K562 (cell line): Measurements from ENCODE around the gene POLD4. TPM values are rescaled to one million over a fixed set of nuclear protein-coding genes. Genes with fewer than 3 reads are reported as not detected.

Experiments
- CBX5 ChIP-seq: IDR thresholded peaks from 2 replicates; pipeline ENCODE4 v1.6.1; 2014; ENCODE audit warnings: low read depth, borderline replicate concordance
- CHD7 ChIP-seq: fragments of 200-600 bp; sonication (generic); IDR thresholded peaks from one replicate; pipeline ENCODE4 v1.6.1; 2012; ENCODE audit warnings: mild to moderate bottlenecking, low read depth, low read length, inconsistent platforms
- GABPA ChIP-seq: fragments of 200-800 bp; sonication (Bioruptor generic); conservative IDR thresholded peaks from 2 replicates; pipeline ENCODE4 v1.6.1; 2016; ENCODE audit warnings: low read depth, missing genetic modification characterization, missing compliant biosample characterization
- JUN ChIP-seq, 2 experiments: sonication (generic) in 1 of 2; formaldehyde crosslinking in 1 of 2; IDR thresholded peaks; 2 replicates each; pipeline versions ENCODE4 v1.6.1 to v1.8.0; 2012 to 2022; ENCODE audit warnings: borderline replicate concordance in 2 of 2, mild to moderate bottlenecking in 2 of 2, improper control_type of control experiment in 1 of 2, low read depth in 1 of 2, low read length in 1 of 2, missing genetic modification reagents in 1 of 2
- PHF8 ChIP-seq: fragments of 200-600 bp; sonication (generic); IDR thresholded peaks from 2 replicates; pipeline ENCODE4 v1.6.1; 2012; ENCODE audit warnings: mixed run types, mild to moderate bottlenecking, inconsistent platforms, low read length, moderate library complexity, borderline replicate concordance
- SMARCA4 ChIP-seq: fragments of 450-650 bp; IDR thresholded peaks from 2 replicates; pipeline ENCODE4 v1.6.1; 2016
- SP1 ChIP-seq: sonication (generic); formaldehyde crosslinking; IDR thresholded peaks from 2 replicates; pipeline ENCODE4 v1.8.1; 2022; ENCODE audit warnings: mild to moderate bottlenecking, missing genetic modification reagents
- ZNF3 ChIP-seq: fragments of 250-450 bp; sonication (Bioruptor Pico); IDR thresholded peaks from 2 replicates; pipeline ENCODE4 v1.5.0; 2021; ENCODE audit warnings: mild to moderate bottlenecking, moderate library complexity
- ZNF324 ChIP-seq: fragments of 250-450 bp; sonication (Bioruptor Pico); IDR thresholded peaks from 2 replicates; pipeline ENCODE4 v1.4.0; 2020; ENCODE audit warnings: mild to moderate bottlenecking
- ZNF518B ChIP-seq: fragments of 250-450 bp; sonication (Bioruptor Pico); IDR thresholded peaks from 2 replicates; pipeline ENCODE4 v1.5.0; 2021; ENCODE audit warnings: mild to moderate bottlenecking, moderate library complexity
- polyA plus RNA-seq, 8 experiments: library from polyadenylated mRNA; depleted of rRNA in 4 of 8; stranded (reverse) in 5 of 8; unstranded in 3 of 8; fragments of >200 nt; fragmentation: Nextera tagmentation in 2 of 8; fragmentation: Illumina TruSeq in 1 of 8; extraction: Ambion mirVana in 2 of 8; extraction: Trizol in 1 of 8; gene quantifications; 2 replicates each; pipeline versions ENCODE4 v1.2.1 to v1.2.3, GENCODE V29; 2011 to 2014; ENCODE audit warnings: inconsistent platforms in 1 of 8, missing spikeins in 1 of 8
- total RNA-seq, 7 experiments: library from RNA; depleted of rRNA in 6 of 7; stranded (reverse); fragments of >200 nt in 6 of 7; fragmentation: Illumina TruSeq in 2 of 7; extraction: Trizol in 2 of 7; gene quantifications; 2 replicates each; pipeline versions ENCODE4 v1.2.1 to v1.2.3, GENCODE V29; 2011 to 2021; ENCODE audit warnings: low replicate concordance in 1 of 7

POLD4 gene
- total and polyA plus RNA-seq, 9 of the 15 experiments (the other 6 are each of a cell fraction or from before 2014, with no cell fraction given) = 5.8 to 64.5 (median 18.3) TPM

- TF ChIP-seq ZNF518B (CRISPR knock-in tag) (no peak), ZNF324 (CRISPR knock-in tag) (no peak), CBX5 (no peak), SP1 (CRISPR knock-in tag) (no peak), JUN (IDR thresholded peaks at IDR 0.05; ENCODE audit: borderline replicate concordance, low read depth, low read length) (peak; percentile 69), JUN (CRISPR knock-in tag; IDR thresholded peaks at IDR 0.05; ENCODE audit: borderline replicate concordance) (no peak), GABPA (tag) (no peak), PHF8 (peak; percentile 25; the same call in 1 of the 2 replicates), CHD7 (no peak), SMARCA4 (peak; percentile 86), ZNF3 (CRISPR knock-in tag) (no peak)
Measured at GRCh38 chr11:67379061-67380058, 26.0 kb upstream of the POLD4 start (continued).
